GM08714 (cell line): Measurements from ENCODE around the gene NSMCE1.
"Not testable (repeated sequence)": the region's sequence is repeated elsewhere in the genome, so short reads cannot be mapped to it uniquely, and the experiment has no call there.

Experiments used
- H3K4me3 ChIP-seq: fragments of 200-500 bp; sonication (Bioruptor generic); 2 replicates; pipeline ENCODE4 v1.5.1; 2014; ENCODE audit warnings: mild to moderate bottlenecking, low read length, inconsistent platforms
- ZNF274 ChIP-seq: IDR thresholded peaks from 2 replicates; pipeline ENCODE4 v1.6.1; 2012; ENCODE audit warnings: mild to moderate bottlenecking, low read depth, low read length

The NSMCE1 gene

DNA sequence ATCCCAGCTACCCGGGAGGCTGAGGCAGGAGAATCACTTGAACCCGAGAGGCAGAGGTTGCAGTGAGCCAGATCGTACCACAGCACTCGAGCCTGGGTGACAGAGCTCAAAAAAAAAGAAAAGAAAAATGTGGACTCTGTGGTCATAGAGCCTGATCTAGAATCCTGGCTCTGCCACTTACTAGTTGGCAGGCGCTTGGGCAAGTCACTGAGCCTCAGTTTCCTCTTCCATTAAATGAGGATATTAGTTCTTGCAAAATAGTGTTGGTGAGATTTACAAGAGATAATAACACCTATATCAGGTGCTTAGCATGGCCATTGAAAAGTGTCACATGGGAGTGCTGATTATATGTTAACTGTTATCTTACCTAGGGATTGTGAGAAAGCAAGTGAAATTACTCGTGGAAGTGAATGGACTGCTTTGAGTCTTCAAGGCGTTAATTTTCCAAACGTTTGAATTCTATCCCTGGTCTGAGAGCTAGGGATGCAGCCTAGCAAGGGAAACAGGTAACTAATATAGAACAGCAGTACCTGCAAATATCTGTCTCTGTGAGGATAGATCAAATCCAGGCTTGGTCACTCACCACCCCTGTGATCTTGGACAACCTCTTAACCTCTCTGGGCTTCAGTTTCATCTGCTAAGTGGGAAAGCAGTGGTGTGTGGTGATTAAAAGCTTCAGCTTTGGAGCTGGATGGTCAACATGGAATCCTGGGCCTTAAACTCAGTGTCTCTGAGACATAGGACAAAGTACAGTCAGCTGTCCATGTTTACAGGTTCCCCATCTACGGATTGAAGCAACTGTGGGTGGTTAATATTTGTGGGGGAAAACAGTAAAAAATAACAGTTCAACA lies 953 bp upstream of the NSMCE1 start:
- no peak for TF ChIP-seq ZNF274
- H3K4me3 ChIP-seq = peak overlapping the region; percentile 88

DNA sequence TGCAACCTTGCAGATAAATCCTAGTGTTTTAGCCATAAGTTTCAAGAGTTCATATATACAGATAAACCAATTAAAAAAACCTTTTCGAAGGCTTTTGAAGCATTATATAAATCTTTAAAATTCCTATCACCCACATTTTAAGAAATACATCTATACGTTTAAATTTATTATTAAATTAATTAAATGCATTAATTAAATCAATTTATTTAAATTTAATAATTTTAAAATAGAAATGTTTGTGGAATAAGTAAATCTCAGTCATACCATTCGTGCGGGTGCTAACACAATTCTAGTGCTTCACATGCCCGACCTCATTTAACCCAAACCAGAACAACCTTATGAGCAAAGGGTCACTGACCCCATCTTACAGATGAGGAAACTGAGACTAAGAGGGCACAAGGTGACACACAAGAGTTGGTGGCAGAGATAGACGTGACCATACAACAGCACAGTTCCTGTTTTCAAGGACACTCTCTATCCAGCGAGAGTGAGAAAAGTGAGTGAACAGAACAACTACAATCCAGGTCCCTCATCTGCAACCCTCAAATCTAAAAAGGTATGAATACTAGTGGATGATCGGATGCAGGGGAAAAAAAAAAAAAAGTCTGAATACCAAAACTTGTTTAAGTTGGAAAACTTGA lies 1.4 kb downstream of the NSMCE1 start:
- no peak for TF ChIP-seq ZNF274
- peak overlapping the region; percentile 88; the same call in 1 of the 2 replicates for H3K4me3 ChIP-seq

DNA sequence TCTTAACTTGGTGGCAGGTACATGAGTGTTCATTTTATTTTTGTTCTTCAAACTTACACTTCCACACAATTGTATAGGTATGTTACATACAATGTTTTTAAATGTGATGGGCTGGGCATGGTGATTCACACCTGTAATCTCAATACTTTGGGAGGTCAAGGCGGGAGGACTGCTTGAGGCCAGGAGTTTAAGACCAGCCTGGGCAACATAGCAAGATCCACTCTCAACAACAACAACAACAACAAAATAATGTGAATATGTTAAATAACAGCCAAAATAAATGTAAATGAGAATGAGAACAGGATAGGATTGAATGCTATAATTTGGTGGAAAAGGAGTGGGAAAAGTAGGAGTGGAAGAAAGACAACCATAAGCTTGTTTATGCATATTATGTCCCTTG lies 2.6 kb downstream of the NSMCE1 start:
- H3K4me3 ChIP-seq = no peak overlapping the region
- no peak for TF ChIP-seq ZNF274

DNA sequence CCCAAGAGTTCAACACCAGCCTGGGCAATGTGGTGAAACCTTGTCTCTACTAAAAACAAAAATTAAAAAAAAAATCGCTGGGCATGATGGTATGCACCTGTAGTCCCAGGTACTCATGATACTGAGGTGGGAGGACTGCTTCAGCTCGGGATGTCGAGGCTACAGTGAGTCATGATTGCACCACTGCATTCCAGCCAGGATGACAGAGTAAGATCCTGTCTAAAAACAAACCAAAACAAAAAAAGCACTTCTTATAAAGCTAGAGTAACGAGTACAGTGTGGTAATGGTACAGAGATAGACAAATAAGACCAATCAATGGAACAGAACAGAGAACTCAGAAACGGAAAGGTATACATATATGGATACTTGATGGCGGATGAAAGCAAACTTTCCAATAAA lies 4.4 kb downstream of the NSMCE1 start:
- no peak for TF ChIP-seq ZNF274
- H3K4me3 ChIP-seq = no peak overlapping the region

DNA sequence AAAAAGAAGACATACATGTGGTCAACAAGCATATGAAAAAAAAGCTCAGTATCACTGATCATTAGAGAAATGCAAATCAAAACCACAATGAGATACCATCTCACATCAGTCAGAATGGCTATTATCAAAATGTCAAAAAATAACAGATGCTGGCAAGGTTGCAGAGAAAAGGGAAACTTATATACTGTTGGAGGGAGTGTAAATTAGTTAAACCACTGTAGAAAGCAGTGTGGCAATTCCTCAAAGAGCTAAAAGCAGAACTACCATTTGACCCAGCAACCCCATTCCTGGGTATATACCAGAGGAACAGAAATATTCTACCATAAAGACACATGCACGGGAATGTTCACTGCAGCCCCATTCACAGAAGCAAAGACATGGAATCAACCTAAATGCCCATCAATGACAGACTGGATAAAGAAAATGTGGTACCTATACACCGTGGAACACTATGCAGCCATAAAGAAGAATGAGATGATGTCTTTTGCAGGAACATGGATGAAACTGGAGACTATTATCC lies 5.6 kb downstream of the NSMCE1 start:
- not testable (repeated sequence) for H3K4me3 ChIP-seq

DNA sequence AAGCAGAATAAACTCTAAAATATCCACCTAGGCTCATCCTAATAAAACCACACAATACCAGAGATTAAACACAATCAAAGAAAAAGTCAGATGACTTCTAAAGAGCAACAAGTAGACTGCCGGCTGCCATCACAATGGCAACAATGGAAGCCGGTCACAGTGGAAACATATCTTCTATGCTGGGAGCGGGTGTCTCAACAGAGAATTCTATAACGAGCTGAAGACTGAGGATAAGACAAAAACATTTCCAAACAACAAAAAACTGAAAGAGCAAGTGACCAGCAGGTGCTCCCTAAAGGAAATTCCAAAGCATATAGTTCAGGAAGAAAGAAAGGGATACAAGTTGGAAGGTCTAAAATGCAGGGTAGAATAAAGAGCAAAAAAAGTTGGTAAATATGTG lies 8.9 kb downstream of the NSMCE1 start:
- H3K4me3 ChIP-seq = no peak overlapping the region
- no peak for TF ChIP-seq ZNF274

DNA sequence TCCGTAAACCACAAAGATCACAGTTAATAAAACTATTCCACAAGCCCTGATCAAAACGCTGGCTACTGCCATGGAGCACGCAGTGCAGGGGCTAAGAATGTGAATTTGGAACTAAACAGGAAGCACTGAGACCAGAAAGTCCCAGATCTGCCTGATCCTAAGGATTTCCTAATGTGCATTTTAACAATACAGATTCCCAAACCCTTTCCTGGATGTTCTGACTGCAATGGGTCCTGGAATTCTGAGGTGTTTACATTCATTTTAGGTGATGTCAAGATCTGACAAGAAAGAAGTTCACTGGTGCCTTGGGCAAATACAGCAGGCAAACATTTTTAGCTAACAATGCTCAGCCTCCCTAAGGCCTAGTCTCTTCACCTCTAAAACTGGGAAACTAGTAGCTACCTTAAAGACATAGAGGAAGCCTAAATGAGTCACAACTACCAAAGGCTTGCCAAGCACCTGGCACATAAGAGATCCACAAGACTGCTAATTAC lies 10.3 kb downstream of the NSMCE1 start:
- H3K4me3 ChIP-seq = no peak overlapping the region
- TF ChIP-seq ZNF274 = no peak

DNA sequence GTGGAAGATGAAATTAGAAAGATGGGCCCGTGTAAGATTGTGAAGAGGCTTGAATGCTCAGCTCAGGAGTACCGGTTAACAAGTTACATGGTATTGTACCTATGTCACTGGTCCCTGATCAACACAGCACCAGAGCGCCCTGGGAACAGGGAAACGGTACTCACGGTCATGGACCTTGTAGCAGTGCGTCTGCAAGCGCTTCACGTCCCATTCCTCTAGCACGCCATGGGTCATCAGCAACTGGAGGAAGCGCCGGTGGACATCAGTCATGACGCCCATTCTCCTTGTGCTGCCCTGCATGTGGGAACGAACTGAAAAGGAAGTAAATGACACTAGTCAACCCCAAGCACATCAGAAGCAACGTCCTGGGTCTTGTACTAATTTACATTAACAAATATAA lies 11.3 kb downstream of the NSMCE1 start:
- TF ChIP-seq ZNF274 = no peak
- no peak overlapping the region for H3K4me3 ChIP-seq

DNA sequence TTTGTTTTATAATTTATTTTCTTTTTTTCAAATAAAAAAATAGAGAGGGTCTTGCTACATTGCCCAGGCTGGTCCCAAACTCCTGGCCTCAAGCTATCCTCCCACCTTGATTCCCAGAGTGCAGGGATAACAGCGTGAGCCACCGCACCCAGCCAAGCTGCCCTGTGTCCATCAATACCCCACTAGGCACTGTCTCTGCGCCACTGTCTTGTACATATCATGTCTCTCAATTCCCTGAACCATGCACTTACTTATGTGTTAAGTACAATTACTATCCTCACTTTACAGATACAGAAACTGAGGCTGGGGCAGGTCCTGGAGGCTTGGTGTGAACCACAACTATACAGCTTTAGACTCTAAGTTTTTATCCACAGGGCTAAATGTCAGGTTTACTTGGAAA lies 11.7 kb downstream of the NSMCE1 start:
- no peak overlapping the region for H3K4me3 ChIP-seq
- no peak for TF ChIP-seq ZNF274

DNA sequence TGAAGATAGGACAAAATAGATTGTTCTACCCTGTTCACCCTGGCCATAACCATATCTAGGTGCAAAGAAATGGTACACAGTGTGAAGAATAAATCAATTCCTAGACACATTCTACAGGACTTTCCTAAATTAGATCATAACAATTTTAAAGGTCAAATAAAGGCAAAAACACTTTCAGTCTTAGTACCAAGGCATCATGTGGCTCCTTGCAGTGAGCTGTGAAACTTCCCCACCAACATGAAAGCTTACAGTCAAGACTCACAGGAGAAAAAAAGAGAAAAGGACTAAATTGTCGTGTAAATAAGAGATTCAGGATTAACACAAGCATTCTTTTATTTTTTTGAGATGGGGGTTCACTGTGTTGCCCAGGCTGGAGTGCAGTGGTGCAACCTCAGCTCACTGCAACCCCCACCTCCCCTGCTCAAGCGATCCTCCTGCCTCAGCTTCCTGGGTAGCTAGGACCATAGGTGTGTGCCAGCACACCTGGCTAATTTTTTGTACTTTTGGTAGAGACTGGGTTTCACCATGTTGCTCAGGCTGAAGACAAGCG lies 14.2 kb downstream of the NSMCE1 start:
- TF ChIP-seq ZNF274 = no peak
- H3K4me3 ChIP-seq = no peak overlapping the region

DNA sequence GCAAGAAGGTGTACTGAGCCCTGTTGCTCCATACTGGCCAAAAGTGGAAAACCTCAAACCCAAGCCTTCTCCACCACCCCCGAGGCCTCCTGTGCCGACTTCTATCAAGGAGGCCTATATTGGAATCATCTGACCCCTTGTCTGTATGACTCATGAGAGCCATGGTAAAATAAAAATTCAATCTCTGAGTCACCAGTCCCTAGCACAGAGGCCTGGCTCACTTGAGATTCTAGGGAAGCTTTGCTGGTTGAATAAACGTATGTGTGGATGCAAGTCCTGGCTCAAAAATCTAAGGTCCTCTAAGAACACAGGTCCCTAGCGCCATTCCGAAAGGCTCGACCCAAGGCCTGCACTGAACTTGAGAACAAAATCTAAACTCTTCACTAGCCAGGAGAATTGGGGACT lies 15.0 kb downstream of the NSMCE1 start:
- no peak for TF ChIP-seq ZNF274
- no peak overlapping the region for H3K4me3 ChIP-seq

DNA sequence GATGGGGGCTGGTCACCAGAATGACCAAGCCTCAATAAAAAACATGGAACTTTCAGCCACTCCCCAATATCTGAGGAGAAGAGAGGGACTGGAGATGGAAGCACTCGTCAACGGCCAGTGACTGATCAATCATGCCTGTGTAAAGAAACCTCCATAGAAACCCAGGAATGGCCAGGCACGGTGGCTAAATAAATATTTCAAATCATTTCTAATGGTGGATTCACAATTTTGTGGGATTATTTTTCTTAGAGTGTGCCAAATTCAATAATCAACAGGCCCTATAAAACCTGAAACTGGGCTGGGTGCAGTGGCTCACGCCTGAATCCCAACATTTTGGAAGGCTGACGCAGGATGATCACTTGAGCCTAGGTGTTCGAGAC lies 16.4 kb downstream of the NSMCE1 start:
- TF ChIP-seq ZNF274 = no peak
- no peak overlapping the region for H3K4me3 ChIP-seq

DNA sequence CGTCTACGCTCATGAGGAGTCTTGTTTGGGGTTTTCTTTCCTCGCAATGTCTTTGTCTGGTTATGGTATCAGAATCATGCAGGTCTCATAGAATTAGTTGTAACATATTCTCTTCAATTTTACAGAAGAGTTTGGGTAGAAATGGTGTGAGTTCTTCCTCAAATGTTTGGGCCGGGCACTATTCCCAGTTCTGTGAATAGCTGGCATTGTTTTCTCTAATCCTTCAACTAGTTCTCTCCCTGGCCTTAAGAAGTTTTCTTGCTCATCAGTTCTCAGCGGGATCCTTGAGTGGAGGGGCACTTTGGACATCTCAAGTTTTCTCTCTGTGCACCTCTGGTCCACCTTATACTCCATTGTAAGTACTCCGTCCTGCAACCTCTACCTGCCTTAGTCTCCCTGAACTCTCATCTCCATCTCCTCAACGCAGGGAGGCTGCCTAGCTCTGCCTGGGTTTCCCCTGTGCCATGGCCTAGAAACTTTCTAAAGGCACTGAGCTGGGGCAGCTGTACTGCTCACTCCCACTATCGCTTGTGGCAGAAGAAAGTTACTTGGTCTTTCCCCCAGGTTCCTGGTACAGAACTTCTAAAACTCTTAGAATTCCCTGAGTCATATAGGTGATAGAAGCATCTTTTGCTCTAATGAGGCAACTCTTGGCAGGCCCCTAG lies 16.9 kb downstream of the NSMCE1 start:
- no peak for TF ChIP-seq ZNF274
- no peak overlapping the region for H3K4me3 ChIP-seq

DNA sequence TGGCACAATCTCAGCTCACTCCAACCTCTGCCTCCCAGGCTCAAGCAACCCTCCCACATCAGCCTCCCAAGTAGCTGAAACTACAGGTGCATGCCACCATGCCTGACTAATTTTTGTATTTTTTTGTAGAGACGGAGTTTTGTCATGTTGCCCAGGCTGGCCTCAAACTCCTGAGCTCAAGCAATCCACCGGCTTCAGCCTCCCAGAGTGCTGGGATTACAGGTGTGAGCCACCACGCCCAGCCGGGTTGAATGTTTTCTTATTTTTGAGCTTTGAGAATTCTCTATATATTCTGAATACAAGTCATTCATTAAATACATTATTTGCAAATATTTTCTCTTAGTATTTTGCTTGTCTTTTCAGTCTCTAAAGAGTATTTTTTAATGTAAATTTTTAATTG lies 19.7 kb downstream of the NSMCE1 start:
- not testable (repeated sequence) for H3K4me3 ChIP-seq

DNA sequence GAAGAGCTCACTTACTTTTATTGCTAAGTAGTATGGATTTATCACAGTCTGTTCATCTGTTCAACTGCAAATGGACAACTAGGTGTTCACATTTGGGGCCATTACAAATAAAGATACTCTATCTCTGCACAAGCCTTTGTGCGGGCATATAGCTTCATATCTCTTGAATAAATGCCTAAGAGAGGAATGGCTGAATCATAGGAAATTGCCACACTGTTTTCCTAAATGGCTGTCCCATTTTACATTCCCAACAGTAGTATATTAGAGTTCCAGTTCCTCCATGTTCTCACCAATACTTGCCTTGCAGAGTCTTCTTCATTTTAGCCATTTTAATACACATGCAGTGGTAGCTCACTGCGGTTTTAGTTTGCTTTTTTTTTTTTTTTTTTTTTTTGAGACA lies 20.5 kb downstream of the NSMCE1 start:
- TF ChIP-seq ZNF274 = no peak
- no peak overlapping the region for H3K4me3 ChIP-seq

DNA sequence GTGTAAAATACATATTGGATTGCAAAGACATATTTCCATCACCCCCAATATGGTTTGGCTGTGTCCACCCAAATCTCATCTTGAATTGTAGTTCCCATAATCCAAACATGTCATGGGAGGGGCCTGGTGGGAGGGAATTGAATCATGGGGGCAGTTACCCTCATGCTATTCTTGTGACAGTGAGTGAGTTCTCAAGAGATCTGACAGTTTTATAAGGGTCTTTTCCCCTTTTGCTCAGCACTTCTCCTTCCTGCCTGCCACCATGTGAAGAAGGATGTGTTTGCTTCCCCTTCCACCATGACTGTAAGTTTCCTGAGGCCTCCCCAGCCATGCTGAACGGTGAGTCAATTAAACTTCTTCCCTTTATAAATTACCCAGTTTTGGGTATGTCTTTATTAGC lies 21.5 kb downstream of the NSMCE1 start:
- H3K4me3 ChIP-seq = not testable (repeated sequence)
